ENCODE data around the gene PDZRN3.

GRCh38 chr3:73351423-73352071, 273.2 kb downstream of the PDZRN3 start:
- TF ChIP-seq, protein P1, sequence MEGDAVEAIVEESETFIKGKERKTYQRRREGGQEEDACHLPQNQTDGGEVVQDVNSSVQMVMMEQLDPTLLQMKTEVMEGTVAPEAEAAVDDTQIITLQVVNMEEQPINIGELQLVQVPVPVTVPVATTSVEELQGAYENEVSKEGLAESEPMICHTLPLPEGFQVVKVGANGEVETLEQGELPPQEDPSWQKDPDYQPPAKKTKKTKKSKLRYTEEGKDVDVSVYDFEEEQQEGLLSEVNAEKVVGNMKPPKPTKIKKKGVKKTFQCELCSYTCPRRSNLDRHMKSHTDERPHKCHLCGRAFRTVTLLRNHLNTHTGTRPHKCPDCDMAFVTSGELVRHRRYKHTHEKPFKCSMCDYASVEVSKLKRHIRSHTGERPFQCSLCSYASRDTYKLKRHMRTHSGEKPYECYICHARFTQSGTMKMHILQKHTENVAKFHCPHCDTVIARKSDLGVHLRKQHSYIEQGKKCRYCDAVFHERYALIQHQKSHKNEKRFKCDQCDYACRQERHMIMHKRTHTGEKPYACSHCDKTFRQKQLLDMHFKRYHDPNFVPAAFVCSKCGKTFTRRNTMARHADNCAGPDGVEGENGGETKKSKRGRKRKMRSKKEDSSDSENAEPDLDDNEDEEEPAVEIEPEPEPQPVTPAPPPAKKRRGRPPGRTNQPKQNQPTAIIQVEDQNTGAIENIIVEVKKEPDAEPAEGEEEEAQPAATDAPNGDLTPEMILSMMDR (IDR thresholded peaks at IDR 0.05; ENCODE audit: insufficient read depth, low read depth, low read length) = no peak
- no peak for TF ChIP-seq EZH2 (IDR thresholded peaks at IDR 0.05; ENCODE audit: insufficient read depth, low read length)

Measured in astrocyte (in vitro differentiated cells and primary cell).